Middle frontal gyrus (tissue), 1 donor: ENCODE data around the gene CDK11B.

ENCODE experiments used
- DNase-seq: peaks from one replicate; pipeline ENCODE4 v3.0.0-alpha.2; 2015; ENCODE audit warnings: low spot score; ENCODE audit errors: extremely low spot score

Gene CDK11B

DNA sequence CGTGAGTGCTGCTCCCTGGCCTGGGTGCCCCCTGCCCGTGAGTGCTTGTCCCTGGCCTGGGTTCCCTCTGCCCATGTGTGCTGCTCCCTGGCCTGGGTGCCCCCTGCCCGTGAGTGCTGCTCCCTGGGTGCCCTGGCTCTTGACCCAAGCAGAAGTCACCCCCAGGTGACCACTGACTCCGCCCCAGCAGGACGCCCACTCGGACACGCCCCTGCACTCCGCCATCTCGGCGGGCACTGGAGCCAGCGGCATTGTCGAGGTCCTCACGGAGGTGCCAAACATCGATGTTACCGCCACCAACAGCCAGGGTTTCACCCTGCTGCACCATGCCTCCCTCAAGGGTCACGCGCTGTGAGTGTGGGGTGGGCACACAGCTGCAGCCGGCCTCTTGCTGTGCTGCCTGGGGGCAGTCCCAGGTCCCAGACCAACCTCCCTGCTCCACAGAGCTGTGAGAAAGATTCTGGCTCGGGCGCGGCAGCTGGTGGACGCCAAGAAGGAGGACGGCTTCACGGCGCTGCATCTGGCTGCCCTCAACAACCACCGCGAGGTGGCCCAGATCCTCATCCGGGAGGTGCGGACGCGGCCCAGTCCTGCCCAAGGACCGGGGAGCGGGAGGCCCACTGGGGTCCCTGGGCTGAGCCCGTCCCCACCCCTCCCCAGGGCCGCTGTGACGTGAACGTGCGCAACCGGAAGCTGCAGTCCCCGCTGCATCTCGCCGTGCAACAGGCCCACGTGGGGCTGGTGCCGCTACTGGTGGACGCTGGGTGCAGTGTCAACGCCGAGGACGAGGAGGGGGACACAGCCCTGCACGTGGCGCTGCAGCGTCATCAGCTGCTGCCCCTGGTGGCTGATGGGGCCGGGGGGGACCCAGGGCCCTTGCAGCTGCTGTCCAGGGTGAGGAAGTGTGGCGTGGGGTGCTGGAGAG lies 30.7 kb downstream of the CDK11B start:
- DNase-seq: no peak

DNA sequence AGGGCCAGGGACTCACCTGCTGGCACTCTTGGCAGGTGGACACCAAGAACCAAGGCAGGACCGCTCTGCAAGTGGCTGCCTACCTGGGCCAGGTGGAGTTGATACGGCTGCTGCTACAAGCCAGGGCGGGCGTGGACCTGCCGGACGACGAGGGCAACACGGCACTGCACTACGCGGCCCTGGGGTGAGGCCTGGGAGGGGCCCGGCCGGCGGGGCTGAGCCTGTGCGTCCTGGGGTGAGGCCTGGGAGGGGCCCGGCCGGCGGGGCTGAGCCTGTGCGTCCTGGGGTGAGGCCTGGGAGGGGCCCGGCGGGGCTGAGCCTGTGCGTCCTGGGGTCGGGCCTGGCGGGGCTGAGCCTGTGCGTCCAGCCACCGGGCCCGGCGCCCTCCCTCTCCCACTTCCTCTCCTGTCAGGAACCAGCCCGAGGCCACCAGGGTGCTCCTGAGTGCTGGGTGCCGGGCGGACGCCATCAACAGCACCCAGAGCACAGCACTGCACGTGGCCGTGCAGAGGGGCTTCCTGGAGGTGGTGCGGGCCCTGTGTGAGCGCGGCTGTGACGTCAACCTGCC lies 31.5 kb downstream of the CDK11B start:
- DNase-seq: no peak

- no peak for DNase-seq
Observed at GRCh38 chr1:1626207-1627141, 32.3 kb downstream of the CDK11B start.

GRCh38 chr1:1625824-1626206 lies 33.0 kb downstream of the CDK11B start:
- DNase-seq: no peak

DNA sequence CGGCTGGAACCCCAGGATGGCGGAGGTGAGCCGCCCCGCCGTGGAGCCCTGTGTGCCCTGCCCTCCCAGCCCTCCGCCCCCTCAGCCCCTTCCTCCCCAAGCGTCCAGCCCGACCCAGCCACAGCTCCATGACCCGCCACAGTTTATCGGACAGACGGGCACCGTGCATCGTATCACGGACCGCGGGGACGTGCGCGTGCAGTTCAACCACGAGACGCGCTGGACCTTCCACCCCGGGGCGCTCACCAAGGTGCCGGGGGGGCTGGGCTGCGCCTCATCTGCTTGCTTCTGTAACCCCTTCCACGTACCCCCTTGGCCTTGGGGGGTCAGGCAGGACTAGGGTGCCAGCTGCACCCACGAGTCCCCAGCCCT lies 33.4 kb downstream of the CDK11B start:
- no peak for DNase-seq

DNA sequence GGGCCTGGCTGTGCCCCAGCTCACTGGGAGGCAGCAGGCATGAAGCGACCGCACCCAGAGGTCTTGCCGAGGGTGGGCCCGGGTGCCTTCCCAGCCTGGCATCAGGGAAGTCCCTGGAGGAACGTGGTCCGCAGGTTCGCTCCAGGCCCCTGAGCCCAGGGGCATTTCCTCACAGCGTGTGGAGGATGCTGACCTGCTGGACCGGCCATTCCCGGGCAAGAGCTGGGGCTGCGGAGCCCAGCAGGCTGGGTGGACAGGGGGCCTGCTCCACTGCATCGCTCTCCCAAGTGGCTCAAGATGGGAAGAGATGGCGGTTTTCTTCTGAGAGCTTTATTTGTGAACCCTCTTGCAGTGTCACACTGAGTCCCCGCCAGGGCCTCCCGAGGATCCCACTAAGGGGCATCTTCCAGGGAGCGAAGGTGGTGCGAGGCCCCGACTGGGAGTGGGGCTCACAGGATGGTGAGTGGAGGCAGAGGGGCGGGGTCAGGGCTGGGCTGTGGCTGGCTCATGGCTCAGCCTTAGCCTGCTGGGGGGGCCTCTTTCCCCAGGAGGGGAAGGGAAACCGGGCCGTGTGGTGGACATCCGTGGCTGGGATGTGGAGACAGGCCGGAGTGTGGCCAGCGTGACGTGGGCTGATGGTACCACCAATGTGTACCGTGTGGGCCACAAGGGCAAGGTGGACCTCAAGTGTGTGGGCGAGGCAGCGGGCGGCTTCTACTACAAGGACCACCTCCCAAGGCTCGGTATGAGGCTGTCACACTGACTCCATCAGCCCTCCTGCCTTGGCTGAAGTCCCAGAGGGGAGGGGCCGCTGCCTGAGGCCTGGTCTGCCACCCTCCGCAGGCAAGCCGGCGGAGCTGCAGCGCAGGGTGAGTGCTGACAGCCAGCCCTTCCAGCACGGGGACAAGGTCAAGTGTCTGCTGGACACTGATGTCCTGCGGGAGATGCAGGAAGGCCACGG lies 34.1 kb downstream of the CDK11B start:
- no peak for DNase-seq

DNA sequence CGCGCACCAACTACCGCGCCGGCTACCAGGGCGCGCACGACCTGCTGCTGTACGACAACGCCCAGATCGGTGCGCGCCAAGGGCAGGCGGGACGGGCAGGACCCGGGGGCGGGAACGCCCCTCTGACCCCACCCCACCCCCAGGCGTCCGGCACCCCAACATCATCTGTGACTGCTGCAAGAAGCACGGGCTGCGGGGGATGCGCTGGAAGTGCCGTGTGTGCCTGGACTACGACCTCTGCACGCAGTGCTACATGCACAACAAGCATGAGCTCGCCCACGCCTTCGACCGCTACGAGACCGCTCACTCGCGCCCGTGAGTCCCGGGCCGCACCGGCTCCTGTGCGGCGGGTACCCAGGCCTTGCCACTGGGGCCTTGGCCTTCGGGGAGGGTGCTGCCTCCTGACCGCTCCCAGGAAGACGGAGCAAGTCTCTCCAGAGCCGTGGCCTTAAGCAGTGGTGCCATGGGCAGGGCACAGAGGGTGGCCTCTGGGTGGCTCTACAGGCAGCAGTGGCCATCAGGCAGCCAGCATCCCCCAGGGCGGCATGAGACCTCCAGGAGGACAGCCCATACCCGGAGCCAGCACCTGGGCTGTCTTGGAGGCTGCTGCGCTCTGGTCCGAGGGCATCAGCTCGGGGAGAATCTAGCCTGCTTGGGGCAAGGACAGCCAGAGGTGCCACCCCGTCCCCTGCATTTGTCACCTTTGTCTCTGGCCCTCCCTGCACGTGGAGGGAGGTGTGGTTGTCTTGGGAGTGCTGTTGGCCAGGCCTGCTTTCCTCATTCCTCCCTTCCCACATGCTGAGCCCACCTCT lies 35.0 kb downstream of the CDK11B start:
- no peak for DNase-seq

- DNase-seq: no peak
Observed at GRCh38 chr1:1623181-1623630, 35.6 kb downstream of the CDK11B start.

GRCh38 chr1:1622788-1623094 lies 36.1 kb downstream of the CDK11B start:
- DNase-seq: no peak

- no peak for DNase-seq
Observed at GRCh38 chr1:1622010-1622787, 36.6 kb downstream of the CDK11B start.

GRCh38 chr1:1621173-1622009 lies 37.4 kb downstream of the CDK11B start:
- DNase-seq: no peak

DNA sequence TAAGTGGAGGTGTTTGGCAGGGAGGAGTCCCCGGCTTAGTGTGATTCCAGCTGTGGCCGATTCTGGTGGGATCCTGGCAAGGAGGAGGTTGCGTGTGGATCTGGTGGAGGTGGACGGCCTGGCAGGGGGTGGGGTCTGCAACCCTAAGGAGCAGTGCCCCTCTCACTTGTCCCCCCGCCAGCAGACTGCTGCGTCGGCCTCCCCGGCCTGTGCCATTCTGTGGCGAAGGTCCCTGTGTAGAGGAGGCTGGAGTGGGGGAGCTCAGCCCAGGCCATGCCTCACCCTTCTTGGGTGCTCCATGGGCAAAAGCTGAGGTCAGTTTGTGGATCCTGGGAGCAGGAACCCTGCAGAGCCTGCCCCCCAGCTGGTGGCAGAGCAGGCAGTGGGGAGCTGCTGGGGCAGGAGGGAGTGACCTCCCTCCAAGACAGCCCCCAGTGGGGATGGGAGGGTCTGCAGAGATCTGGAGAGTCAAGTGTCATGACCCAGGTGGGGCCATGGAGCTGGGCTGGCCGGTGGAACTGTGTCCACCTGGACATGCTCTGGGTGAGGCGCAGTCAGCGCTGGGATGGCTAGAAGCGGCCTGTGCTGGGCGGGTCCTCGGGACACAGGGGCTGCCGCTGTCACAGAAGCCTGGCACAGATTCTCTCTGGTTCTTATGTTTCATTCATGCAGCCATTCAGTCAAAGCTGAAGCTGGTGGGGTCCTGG lies 38.2 kb downstream of the CDK11B start:
- no peak for DNase-seq

DNA sequence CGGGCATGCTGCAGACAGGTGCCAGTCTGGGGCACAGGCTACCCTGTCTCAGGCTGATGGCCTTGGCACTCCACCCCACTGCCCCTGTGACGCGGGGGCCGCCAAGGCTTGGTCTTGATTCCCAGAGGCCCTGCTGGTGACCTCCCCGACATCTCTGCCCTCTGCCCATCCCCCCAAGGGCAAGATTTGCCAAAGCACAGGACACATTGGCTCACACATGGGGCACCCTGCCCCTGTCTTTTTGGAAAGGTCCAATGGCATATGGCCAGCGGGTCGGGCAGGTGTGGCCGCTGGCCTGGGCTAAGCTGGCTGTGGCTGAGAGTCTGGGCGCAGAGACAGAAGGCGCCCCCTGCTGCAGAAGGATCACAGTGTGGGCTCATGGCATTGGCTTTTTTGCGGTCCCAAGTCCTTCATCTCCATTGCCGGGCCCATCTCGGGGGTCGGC lies 38.9 kb downstream of the CDK11B start:
- no peak for DNase-seq

- DNase-seq: no peak
Observed at GRCh38 chr1:1618396-1619068, 40.3 kb downstream of the CDK11B start.

- no peak for DNase-seq
Observed at GRCh38 chr1:1617925-1618324, 40.9 kb downstream of the CDK11B start.

DNA sequence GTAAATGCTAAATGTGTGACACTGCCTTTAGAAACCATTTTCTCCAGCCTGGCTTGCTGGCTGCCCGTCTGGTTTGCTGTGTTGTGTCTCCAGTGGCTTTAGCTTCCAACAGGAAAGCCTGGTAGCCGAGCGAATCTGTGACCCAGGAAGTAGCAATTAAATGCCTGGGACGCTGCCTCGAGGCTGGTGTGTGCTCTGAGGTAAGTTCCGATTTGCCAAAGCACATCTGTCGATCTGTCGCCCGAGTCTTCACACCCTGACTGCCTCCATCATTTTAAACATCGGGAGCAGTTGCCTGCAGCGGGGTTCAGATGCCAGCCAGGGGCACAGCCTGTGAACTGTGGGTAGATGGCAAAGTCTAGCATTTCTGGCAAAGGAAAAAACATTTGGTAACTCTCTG lies 41.3 kb downstream of the CDK11B start:
- no peak for DNase-seq

DNA sequence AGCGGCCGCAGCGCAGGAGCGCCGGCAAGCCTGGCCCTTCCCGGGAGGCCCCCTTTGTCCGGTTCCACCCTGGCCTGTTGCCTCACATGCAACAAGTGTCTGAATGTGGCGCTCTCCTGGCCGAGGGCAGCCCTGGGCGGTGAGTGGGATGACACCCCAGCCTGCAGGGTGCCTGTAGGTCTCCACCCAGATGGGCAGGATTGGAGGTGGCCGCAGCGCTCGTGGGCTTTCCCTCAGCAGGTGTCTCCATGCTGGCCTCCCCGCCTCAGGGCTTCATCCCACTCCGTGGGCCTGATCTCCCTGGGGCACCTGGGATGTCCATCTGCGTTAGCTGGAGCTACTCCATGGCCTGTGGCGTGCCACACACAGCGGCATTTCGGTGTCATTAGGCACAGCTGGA lies 42.0 kb downstream of the CDK11B start:
- DNase-seq: no peak
